ENCODE measurements around the gene HAGHL. TPM values are rescaled to one million over a fixed set of nuclear protein-coding genes. Genes with fewer than 3 reads are reported as not detected.

HAGHL gene
- total RNA-seq, 1 experiment from 2014 or later: 74.8 TPM

DNA sequence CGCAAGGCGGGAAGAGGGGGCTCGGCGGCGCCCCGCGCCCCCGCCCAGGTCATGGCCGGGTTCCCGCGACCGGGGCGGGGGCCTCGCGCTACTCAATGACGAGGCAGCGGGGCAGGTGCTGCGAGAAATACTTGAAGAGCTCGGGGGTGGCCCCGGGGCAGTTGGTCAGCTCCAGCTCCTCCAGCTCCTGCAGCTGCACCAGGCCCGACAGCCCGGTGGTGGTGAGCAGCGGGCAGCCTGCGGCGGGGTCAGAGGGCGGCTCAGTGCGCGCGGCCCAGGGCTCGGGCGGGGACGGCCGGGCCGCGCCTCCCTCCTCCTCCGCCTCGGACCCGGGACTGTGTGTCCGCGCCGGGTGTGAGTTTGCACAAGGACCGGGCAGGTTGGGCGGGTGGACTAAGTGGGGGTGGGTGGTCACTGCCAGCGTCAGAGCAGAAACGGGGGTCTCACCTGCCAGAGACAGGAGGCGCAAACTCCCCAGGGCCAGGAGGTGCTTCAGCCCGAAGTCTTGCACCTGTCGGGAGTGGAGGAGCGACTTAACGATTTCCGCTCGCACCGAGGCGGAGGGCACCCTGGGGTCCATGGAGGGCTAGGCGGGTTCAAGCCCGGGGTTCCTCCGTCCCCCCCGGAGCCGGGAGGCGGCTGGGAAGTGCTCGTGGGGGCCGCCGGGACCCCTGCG lies 32.6 kb upstream of the HAGHL start:
- ChIA-PET POLR2A (no interaction called here), CTCF (no interaction called here), RAD21 (ENCODE audit: low non-redundant PET in 1 of 2, low total read pairs in 2 of 2, uncharacterized antibody in 2 of 2, unreplicated experiment in 2 of 2) (no interaction called here)
- Histone ChIP-seq H3K9me3 (ENCODE audit: control insufficient read depth in 1 of 2, insufficient read depth in 1 of 2, low read depth in 1 of 2, low read length in 2 of 2) (no peaks in the 10 kb centered on the region), H3K36me3 (ENCODE audit: control insufficient read depth in 1 of 2, insufficient read depth in 2 of 2, low read length in 2 of 2) (no peaks in the 10 kb centered on the region), H3K27ac (ENCODE audit: low read depth, low read length) (peak overlapping the region; percentile 63; the same call in 1 of the 2 replicates), H3K79me2 (ENCODE audit: insufficient read depth, low read length) (peaks cover 7% of the 10 kb centered on the region; the same call in 1 of the 2 replicates), H3K9ac (ENCODE audit: low read length) (no peak overlapping the region), H2AFZ (ENCODE audit: low read depth, low read length, poor library complexity, severe bottlenecking) (no peak overlapping the region), H3K4me2 (ENCODE audit: low read length) (peak overlapping the region; percentile 88), H3K27me3 (ENCODE audit: insufficient read depth, low read length) (no peaks in the 10 kb centered on the region), H3K4me1 (ENCODE audit: control insufficient read depth in 1 of 2, insufficient read depth in 2 of 2, low read length in 2 of 2) (peaks cover 13 to 38% of the 10 kb centered on the region in 2 experiments), H3K9me2 (ENCODE audit: insufficient read depth) (no peaks in the 10 kb centered on the region), H3K4me3 (replicated peaks in 1 of 2; ENCODE audit: low read depth in 1 of 2, low read length in 2 of 2) (peak overlapping the region; percentile 47 to 55), H4K20me1 (ENCODE audit: insufficient read depth) (no peaks in the 10 kb centered on the region)
- TF ChIP-seq, protein P1, sequence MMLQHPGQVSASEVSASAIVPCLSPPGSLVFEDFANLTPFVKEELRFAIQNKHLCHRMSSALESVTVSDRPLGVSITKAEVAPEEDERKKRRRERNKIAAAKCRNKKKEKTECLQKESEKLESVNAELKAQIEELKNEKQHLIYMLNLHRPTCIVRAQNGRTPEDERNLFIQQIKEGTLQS (IDR thresholded peaks at IDR 0.05): no peak
- TF ChIP-seq ZFX (IDR thresholded peaks at IDR 0.05) (no peak), TCF7L2 (IDR thresholded peaks at IDR 0.05; ENCODE audit: borderline replicate concordance, extremely low read depth, insufficient read depth, insufficient read length) (no peak), ZNF274 (IDR thresholded peaks at IDR 0.05; ENCODE audit: low read depth, low read length) (no peak), POLR2AphosphoS5 (IDR thresholded peaks at IDR 0.05; ENCODE audit: low read depth, low read length) (no peak), FOSL1 (IDR thresholded peaks at IDR 0.05; ENCODE audit: low read depth) (no peak), RAD21 (IDR thresholded peaks at IDR 0.05; ENCODE audit: low read depth) (no peak), EZH2 (IDR thresholded peaks at IDR 0.05) (no peak)
- TF ChIP-seq, protein P2, sequence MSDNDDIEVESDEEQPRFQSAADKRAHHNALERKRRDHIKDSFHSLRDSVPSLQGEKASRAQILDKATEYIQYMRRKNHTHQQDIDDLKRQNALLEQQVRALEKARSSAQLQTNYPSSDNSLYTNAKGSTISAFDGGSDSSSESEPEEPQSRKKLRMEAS (IDR thresholded peaks at IDR 0.05): no peak
- TF ChIP-seq, protein P3, sequence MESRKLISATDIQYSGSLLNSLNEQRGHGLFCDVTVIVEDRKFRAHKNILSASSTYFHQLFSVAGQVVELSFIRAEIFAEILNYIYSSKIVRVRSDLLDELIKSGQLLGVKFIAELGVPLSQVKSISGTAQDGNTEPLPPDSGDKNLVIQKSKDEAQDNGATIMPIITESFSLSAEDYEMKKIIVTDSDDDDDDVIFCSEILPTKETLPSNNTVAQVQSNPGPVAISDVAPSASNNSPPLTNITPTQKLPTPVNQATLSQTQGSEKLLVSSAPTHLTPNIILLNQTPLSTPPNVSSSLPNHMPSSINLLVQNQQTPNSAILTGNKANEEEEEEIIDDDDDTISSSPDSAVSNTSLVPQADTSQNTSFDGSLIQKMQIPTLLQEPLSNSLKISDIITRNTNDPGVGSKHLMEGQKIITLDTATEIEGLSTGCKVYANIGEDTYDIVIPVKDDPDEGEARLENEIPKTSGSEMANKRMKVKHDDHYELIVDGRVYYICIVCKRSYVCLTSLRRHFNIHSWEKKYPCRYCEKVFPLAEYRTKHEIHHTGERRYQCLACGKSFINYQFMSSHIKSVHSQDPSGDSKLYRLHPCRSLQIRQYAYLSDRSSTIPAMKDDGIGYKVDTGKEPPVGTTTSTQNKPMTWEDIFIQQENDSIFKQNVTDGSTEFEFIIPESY (IDR thresholded peaks at IDR 0.05; ENCODE audit: extremely low read depth, insufficient replicate concordance, low read length): no peak
- intact Hi-C loops (cut with micrococcal nuclease): no loop called here
- no peak for DNase-seq (ENCODE audit: low read depth, low spot score)
- ATAC-seq: no peak
- no TSS peak for BruUV-seq (replicated peaks)
